HG03460 (cell line): ENCODE results near the gene WWOX.

ENCODE experiments used
- ATAC-seq: cut with Tn5 transposase; IDR thresholded peaks from one replicate; pipeline ENCODE4 v1.9.1; 2021; ENCODE audit not compliant: unreplicated experiment

WWOX gene

DNA sequence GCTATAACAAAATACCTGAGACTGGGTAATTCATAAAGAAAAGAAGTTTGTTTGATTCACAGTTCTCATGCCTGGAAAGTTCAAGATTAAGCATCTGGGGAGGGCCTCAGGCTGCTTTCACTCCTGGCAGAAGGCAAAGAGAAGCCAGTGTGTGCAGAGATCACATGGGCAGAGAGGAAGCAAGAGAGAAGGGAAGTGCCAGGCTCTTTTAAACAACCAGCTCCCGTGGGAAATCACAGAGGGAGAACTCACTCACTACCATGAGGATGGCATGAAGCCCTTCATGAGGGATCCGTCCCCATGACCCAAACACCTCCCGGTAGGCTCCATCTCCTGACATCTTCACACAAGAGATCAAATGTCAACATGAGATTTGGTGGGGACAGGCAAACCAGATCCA, 999.5 kb downstream of the WWOX start:
- ATAC-seq = no peak

DNA sequence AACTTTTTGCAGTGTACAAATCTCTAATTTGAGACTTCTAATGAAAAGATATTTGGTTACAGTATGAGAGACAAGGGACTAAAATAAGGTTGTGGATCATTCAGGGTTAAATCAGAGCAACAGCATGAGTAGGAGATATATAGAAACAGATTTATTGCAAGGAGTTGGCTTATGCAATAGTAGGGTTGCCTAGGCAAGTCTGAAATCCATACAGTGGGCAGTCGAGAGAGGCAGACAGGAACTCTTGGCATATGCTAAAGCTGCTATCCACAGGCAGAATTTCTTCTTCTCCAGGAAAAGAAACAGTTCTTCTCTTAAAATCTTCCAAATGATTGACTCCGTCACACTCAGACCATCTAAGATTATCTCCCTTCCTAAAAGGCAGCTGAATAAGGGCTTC, 1000.3 kb downstream of the WWOX start:
- ATAC-seq = no peak

DNA sequence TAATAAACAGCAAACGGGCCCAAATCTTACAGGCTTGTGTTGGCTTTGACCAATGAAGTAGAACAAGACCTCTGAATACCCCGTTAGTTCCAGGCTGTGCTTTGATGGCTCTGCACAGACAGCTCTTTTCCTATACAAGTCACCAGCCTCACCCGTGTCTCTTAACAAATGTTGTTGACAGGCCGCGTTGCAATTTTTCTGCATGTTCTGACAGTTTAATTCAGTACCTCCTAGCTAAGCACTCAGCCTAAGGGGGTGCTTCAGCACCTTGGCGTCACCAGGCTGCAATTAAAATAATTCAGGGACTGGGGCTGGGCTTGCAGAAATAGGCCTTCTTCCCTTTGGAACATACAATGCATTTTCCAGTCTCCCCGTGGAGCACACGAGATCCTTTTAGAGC, 1001.0 kb downstream of the WWOX start:
- no peak for ATAC-seq

DNA sequence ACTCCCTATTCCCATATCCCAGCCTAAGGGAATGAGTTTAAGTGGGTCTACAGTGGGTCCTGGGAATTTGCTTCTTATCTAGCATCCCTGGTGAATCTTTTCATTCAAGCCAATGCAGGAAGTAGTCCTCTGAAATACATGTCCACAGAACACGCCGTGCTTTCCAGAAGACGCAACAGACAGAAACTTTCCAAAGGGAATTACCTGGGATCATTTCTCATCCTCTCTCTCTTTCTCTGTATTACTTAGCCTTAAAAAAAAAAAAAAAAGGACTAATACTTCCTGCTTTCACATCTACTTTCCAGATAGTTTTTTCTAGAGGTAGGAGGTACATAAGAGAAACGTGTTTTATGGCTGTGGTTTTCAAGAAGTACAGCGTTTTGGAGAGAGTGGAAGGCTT, 1002.0 kb downstream of the WWOX start:
- ATAC-seq = no peak

DNA sequence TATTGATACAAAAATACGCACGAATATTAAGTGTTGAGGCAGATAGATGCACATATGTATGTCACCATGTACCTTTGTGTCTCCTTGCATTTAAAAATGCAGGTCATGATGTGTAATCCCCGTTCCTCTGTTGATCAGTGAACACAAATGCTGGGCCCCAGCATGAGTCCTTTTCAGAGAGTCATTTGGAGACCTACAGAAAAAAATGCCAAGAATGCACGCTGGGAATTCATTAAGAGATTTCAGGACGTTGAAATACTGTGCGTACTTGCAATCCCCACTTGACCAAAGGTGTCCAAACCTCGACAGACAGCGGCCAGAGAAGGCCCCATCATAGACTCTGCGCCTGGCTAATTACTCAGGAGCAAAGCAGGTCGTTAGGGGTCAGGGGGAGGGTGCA, 1005.1 kb downstream of the WWOX start:
- no peak for ATAC-seq

DNA sequence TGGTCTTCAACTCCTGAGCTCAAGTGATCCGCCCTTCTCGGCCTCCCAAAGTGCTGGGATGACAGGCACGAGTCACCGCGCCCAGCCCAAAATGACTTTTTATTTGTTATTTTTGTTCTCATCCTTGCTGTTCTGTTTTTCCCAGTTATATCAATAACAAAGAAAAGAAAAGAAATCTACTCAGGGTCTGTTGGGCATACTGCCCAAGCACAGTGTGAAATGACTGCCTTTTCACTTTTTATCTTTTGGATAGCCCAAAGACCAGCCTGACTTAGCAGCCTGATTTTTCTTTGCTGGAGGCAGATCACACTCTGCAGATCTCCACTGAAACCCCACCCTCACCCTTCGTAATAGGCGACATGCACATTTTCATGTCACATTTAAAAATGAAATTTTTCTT, 1007.8 kb downstream of the WWOX start:
- no peak for ATAC-seq

DNA sequence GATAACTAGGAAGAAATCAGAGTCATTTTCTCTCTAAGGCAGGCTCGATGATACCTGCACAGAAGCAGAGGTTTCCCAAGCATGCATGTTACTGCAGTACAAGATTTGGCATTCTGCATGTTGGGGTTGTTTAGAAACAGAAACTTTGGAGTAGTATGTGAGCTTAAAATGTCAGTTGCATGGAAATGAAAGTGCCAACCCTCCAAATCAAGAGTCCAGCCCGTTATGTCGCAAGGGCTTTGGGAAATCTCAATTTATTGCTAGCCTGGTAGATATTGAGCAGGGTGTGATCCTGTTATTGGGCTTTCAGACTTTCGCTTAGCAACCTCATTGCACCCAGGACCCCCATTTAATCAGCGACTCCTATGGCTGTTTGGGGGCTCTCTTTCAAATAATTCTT, 1010.3 kb downstream of the WWOX start:
- no peak for ATAC-seq

DNA sequence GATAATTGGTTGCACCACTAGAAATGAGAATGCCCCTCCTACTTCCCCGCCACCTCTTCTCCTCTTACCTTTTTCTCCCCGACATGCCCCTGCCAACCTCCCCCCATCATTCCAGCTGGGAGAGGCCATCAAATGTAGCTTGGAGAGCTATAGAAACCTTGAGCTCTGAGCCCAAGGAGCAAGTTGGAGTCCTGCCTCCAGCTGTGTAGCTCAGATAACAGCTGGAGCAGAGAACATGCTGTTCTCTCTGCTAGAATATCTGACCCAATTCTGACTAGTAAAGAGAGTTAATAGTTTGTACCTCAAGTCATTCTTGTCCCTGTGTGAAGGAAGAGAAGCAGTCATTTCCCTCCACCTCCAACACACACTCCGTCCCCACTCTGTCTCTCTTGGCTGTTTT, 1010.8 kb downstream of the WWOX start:
- ATAC-seq = no peak

DNA sequence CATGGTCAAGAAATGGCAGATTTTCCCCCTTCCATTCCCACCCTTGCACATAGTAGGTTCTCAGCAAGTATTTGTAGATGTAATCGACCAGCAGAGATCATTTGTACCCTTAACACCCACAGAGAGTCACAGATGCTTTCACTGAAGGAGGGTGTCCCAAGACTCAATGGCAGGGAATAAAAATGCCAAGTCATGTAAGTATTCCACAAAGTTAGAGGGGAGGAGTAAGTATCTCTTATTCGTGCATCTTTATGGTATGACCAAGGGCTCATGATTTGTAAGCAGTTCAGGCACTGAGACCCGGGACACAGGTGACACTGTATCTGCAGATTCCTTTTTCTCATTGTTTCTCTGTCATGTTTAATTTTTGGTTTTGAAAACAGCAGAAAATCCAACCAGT, 1011.5 kb downstream of the WWOX start:
- ATAC-seq = no peak

DNA sequence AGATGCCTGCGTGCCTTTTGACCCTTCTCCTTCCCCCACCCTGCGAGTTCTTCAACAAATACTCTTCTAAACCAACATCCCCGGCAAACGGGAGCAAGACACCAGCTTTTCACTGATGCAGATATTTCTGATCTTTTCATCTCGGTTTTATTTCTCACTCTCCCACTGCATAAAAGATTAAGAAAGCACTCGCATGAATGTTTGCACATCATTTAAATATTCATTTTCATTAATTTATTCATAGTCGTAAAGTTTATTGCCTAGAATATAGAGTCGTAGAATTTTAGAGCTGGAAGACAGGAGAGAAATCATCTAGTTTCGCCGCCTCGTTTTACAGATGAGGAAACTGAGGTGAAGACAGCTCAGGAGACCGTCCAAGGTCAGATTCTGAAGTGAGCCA, 1013.0 kb downstream of the WWOX start:
- no peak for ATAC-seq

DNA sequence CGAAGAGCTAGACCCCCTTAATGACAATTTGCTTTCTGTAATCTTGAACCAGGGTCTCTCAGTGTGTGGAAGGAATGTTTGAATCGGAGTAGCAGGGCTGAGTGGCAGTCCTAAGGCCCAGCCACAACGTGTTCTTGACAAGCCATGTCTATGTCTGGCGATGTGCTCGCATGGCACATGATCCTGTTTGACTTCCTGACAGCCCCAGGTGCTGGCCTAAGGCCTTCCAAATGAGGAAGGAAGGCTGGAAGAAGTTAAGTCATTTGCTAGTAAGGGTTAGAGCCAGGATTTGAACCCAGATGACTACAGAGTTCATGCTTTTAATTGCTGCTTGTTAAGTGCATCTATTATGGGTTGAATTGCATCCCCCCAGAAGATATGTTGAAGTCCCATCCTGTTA, 1014.4 kb downstream of the WWOX start:
- no peak for ATAC-seq

DNA sequence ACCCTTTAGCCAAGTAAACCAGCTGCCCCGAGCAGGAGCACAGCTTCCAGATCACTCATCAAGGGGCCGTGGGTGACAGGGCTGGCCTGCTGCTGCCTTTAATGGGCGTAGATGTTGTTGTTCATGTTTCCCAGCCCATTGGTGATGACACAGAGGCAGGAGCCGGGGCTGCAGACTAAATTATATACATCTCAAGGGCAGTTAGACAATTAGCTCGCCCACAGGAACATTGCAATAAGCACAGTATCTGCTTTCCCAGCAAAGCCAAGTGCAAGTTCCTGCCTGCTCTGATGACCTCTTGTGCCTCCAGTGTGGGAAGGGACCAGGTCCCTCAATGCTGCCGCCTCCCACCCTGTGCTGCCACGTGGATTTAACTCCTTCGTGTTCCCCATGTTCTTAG, 1015.3 kb downstream of the WWOX start:
- ATAC-seq = no peak

DNA sequence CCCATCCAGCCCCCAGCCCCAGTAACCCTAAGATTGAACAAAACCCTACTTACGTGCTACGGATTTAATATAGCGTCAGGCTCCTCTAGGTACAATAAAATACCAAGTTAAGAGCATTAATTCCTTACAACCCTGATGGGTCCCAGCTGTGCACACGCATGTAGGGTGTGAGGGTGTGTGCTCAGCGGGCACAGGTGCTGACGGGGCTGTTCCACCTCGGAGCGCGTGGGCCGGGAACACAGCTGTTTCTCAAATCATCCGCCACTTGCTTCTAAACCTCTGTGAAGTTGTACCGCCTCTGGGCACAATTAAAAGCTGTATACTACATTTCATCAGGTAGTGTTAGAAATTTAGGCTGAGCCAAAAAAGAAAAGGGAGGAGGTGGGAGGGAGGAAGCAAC, 1022.5 kb downstream of the WWOX start:
- no peak for ATAC-seq

DNA sequence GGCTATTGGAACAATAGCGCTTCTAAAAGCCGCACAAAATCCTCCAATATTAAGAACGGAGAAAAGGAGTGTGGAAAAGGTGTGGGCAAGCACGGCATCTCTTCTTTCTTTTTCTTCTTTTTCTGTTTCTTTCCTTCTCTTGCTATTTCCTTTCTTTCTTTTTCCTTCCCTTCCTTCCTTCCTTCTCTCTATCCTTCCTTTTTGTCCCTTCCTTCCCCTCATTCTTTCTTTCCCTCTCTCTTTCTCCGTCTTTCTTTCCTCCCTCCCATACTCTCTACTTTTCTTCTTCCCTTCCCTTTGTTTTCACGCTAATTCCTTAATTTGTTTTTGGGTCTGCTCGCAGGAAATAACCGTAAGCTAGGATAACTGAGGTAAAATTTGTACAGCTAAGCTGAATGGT, 1022.9 kb downstream of the WWOX start:
- ATAC-seq = no peak

DNA sequence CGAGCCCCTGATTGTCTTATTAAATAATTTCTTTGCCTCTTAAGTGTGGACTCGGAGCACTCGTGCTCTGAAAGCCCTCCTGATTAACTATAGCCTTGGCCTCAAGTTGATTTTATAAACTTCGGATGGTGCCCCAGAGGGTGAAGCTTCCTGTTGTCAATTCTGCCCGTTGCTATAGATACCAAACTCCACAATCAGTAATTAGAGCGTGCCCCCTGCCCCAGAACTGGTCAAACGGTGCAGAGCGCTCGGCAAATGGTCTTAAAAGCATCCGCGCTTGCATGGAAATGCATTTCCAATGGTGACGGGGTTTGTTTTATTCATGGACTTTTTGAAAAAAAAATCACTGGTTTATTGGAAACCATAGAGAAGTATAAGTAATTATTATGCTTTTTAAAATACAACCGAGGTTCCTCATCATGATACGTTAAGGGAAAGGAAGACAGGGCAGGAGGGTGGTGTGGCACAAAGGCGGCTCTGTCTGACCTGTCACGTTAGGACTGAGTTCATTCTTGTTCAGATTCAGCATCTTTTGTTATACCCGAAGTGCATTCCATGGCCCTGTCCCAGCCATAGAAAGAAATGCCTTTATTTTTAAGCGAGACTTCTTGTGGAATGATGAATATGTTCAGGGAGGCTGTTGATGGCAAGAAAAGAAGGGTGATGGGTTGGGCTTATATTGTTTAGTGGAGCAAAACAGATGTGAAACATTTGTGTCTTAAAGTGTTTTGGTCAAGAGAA, 1024.7 kb downstream of the WWOX start:
- no peak for ATAC-seq

DNA sequence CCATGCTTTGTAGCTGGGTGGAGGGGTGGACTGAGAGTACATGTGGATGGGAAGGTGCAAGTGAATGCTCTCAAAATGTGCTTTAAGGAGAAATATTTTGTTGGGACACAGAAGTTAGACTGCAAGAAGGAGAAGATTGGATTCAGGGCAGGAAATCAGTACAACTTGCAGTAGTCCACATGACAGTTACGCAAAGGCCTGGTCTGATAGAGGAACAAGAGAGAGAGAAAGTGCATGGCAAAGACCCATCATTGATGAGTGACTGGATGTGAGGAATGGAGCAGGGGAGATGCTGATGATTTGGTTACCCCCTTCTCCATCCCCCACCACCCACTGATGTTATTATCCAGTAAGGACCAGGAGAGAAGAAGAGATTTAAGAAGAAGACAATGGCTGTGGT, 1028.3 kb downstream of the WWOX start:
- ATAC-seq = no peak

DNA sequence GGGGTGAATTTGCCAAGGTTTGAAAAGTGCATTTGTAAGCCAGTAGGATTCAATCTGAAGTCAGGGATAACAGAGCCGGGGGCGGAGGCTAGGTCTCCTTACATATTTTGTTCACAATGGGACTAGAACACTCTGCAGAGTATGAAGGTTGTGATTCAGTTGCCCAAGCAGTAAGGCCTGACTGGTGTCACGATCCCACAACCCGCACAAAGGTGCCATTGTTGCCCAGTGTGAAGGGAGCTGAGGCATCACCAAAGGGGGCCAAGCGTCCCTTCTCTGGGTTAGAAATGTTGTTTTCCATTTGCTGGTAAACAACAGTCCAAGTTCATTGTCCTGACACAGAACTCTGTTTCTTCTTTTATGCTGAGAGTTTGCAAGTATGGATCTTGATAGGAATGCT, 1029.3 kb downstream of the WWOX start:
- ATAC-seq = no peak

DNA sequence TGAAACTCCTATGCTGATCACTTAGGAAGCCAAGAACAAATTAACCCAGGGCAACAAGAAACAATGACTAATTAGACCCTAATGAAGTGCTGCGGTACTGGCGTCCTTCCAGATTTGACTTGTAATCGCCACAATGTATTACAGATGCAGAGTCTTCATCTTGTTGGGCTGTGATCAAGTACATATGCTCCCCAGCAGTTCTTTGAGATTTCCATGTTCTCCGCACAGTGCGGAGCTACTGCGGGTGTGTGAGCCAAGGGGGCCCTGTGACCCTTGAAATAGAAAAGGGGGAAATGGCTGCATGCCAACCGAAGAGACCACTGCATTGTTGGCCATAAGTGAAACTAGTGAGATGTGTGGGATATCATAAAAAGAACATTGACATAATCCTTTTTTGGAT, 1031.2 kb downstream of the WWOX start:
- no peak for ATAC-seq

DNA sequence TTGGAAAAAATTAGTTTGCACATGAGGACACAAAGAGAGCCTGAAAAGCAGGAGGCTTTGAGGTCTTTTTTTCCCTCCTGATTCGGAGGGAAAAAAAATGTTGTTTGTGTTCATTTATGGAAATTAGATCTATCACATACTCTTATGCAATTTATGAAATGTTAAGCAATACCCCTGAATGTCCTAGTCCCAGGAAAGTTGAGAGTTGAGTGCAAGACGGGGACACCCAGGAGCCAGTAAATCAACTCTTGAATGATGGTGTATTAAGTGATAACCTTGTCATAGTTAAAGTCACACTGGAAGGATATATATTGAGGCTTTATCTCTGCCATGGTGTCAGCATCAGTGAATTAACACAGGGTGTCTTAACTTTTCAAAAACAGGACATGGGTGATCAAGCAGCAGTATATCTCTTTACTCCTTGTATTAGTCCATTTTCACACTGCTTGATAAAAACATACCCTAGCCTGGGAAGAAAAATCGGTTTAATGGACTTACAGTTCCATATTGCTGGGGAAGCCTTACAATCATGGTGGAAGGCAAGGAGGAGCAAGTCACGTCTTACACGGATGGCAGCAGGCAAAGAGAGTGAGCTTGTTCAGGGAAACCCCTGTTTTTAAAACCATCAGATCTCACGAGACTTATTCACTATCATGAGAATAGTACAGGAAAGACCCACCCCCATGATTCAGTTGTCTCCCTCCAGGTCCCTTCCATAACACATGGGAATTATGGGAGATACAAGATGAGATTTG, 1032.0 kb downstream of the WWOX start:
- no peak for ATAC-seq

DNA sequence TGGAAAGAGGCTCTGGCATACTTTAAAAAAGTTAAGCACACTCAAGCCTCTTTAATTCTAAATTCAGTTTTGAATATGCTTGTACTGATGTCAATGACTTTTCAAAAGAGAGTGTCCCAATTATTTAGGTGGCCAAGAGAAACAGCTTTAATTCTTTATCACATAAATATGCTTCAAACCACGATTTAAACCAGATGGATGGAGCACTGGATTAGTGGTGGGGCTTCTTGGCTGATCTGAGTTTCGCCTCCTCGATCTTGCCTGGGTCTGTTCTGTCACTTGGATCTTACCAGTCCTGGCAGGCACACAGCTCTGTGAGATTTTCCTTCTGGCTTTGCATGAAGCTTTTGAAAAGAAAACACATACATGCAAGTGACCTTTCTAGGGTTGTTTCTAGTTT, 1033.2 kb downstream of the WWOX start:
- ATAC-seq = no peak

DNA sequence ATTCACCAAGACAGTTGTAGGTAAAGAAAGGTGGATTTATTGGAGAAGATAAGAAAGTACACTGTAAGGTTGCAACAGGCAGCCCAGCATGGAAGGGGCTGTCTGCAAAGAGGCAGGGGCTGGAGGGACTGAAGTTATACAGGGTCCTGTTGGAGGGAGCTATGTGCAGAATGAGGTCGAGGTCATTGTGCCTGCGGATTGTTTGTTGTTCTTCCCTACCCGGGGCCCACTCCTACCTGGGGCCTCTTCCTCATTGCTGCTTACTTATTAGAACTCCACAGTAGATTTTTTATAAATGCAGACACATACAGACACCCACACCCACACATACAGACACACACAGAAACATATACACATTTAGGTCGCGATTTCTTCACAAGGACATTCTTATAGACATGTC, 1034.8 kb downstream of the WWOX start:
- no peak for ATAC-seq

DNA sequence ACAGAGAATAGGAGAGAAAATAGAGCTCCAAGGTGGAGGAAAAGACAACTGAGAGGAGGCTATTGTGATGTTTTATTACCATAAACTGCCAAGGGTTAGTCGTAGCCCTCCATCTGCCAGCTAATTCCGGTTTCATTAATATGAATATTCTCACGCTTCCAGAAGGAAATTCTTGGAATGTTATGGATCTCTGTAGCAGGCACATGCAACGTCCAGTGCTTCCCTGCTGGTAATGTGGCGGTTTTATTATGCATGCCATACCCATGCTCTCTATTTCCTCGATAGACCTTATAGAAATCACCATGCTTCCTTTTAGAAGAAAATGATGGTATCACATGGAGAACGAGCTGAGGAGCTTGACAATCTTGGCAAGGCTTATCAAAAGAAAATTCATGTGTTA, 1037.5 kb downstream of the WWOX start:
- ATAC-seq = no peak

DNA sequence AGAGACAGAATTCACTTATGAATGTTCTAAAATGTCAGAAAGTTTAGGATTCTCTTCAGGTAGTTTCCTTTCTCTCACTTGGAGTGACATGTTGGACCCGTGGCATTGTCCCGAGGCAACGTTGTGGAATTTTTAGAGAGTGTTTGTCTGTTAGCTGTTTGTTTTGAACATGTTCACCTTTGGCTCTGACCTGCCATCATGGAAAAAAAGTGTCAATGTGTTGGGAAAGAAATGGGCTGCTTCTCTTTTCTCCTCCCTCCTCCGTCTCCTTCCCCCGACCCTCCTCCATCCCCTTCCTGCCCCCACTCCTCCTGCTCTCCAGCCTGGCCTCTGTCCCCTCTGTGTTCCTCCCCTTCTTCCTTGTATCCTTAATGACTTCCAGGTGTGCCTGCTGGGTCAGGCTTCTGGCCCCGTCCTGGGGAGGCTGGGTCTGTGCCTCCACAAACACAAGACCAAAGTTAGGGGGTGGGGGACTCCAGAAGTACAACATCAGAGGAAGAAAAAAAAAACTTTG, 1038.0 kb downstream of the WWOX start:
- no peak for ATAC-seq
